Measurements from ENCODE around the gene VEZT.
"Not testable (repeated sequence)": the region's sequence is repeated elsewhere in the genome, so short reads cannot be mapped to it uniquely, and the experiment has no call there.

The VEZT gene

DNA sequence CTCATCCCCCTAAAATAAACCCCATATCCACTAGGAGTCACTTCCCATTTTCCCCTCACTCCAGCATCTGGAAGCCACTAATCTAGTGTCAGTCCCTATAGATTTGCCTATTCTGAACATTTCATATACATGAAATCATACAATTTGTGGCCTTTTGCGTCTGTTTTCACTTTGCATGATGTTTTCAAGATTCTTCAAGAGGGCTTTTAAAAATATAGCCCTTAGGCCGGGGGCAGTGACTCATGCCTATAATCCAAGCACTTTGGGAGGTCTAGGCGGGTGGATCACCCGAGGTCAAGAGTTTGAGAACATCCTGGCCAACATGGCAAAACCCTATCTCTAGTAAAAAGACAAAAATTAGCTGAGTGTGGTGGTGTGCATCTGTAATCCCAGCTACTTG lies 104.7 kb downstream of the VEZT start:
- DNase-seq: no peak

DNA sequence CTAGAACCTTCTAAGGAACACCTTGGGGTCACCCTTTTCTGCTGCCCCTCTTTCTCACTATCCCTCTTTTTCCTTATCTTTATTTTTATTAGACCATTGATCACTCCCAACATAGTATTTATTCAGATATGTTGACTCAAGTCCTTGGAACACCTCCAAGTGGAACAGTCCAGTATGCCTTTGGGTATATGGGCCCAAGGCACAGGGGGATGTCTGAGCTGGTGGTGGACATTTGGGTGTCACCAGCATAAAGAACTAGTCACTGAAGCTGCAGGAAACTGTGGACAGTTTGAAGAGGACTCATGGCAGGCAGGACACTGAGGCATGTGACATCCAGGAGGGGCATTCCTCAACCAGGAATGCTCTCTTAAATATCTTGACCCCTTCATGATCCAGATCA lies 105.6 kb downstream of the VEZT start:
- DNase-seq: no peak

DNA sequence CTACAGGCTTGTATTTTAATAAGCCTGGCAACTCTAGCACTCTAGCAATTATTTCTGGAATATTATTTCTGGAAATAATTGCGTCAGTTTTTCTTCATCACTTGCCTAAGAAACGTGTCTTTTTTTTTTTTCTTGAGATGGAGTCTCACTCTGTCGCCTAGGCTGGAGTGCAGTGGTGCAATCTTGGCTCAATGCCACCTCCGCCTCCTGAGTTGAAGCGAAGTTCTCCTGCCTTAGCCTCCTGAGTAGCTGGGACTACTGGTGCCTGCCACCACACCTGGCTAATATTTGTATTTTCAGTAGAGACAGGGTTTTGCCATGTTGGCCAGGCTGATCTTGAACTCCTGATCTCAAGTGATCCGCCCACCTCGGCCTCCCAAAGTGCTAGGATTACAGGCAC lies 106.6 kb downstream of the VEZT start:
- DNase-seq: not testable (repeated sequence)

DNA sequence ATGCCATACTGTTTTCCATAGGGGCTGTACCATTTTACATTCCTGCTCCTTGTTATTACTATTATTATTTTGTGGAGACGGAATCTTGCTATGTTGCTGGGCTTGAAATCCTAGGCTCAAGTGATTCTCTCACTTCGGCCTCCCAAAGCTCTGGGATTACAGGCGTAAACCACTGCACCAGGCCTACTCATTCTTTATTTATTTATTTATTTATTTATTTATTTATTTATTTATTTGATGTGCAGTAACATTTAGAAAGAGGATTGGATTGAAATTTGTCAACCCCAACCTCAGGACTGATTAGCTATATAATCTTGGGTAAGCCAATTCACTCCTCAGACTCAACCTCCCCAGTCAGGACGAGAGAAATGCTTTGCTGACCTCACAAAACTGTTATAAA lies 107.9 kb downstream of the VEZT start:
- DNase-seq: no peak

DNA sequence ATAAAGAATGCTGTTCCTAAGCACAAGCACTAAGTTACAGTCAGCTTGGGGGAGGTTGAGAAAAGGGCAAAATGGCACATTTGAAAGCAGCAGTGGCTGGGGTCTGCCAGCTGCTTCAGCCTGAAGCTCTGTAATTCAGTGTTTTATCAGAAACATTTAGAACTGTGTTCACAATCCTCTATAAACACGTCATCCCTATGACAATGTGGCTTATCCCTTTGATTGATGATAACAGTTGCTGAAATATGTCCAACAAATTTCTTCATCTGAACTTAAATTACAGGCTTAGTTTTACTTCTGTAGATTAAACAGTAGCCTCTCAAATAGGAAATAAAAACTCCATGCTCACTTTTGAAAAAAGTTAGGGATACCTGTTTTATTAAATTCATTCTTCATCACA lies 108.8 kb downstream of the VEZT start:
- no peak for DNase-seq

DNA sequence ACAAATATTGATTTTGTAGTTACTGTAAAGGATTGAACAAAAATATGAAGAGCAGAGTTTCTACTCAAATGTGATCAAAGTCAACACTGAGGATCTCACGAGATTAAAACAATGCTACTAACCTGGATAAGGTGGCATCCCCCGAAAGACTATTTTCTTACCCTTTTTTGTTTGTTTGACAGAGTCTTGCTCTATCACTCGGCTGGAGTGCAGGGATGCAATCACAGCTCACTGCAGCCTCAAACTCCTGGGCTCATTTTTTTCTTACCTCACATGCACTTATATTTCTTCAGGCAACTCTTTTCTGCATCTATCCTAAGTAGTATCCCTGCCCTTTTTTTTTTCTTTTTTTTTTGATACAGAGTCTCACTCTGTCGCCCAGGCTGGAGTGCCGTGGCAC lies 109.2 kb downstream of the VEZT start:
- DNase-seq: no peak

DNA sequence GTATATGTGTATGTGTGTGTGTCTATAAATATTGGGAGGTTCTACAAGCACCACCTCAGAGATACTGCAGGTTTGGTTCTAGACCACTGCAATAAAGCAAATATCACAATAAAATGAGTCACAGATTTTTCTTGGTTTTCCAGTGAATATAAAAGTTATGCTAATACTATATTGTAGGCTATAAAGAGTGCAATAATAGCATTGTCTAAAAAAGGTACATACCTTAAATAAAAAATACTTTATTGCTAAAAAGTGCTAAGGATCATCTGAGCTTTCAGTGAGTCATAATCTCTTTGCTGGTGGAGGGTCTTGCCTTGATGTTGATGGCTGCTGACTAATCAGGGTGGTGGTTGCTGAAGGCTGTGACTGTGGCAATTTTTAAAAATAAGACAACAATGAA lies 111.1 kb downstream of the VEZT start:
- no peak for DNase-seq

DNA sequence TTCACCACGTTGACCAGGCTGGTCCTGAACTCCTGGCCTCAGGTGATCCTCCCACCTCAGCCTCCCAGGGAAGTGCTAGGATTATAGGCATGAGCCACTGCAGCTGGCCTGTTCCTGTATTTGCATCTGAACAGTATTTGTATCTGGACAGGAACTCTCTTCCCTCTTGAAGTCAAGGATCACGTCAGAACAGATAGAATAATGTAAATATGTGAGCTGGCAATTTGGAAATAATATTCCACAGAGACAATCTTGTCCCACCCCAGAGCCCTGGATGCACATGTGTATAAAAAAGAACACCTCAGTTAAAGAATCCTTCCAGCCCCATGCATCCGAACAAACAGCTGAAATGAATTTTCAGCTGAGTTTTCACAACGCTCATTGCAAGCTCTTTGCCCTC lies 118.3 kb downstream of the VEZT start:
- DNase-seq: no peak

DNA sequence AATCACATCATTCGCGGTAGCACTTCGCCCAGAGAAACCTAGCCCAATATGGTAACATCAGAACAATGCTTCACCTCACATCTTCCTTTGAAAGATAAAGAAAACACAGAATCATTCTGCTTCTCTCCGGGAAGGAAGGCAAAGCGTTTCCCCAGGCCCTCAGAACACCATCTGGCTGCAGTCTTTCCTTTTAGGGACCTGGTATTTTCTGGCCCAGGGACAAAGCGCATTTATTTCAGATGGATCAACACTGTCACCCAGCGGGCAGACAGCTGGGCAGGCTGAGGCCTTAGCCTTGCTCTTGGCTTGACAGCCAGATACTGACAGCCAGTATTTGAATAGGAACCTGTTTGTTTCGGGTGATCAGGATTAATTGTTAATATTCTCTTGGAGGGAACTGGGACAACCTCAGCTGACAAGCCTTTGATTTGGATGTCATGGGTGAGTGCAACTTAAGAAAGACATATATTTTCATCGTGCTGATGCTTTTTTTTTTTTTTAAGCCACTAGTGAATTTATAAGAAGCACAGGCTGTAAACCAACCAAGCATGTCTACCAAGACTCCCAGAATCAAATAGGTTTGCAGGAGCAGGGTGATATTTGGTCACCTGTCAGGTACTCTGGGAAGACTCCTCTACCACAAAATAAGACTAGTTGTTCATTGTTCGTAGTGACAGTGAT lies 118.9 kb downstream of the VEZT start:
- DNase-seq: no peak

DNA sequence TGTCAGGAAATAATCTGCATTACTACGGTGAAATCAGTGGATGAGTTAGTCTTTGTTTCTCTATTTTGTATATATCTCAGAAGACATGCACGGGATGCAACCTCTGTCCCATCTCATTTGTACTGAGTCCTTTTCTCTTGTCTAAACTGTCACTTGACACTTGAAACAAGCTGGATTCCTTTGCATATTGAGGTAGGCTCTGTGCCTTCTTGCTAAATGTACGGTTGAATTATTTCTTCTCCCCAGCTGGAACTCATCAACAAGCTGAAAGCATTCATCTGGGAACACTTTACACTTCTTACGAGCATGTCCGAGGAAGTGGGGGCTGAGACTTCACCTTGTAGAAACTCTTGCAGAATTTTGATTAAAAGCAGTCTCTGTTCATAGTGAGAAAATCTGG lies 119.5 kb downstream of the VEZT start:
- DNase-seq: no peak

DNA sequence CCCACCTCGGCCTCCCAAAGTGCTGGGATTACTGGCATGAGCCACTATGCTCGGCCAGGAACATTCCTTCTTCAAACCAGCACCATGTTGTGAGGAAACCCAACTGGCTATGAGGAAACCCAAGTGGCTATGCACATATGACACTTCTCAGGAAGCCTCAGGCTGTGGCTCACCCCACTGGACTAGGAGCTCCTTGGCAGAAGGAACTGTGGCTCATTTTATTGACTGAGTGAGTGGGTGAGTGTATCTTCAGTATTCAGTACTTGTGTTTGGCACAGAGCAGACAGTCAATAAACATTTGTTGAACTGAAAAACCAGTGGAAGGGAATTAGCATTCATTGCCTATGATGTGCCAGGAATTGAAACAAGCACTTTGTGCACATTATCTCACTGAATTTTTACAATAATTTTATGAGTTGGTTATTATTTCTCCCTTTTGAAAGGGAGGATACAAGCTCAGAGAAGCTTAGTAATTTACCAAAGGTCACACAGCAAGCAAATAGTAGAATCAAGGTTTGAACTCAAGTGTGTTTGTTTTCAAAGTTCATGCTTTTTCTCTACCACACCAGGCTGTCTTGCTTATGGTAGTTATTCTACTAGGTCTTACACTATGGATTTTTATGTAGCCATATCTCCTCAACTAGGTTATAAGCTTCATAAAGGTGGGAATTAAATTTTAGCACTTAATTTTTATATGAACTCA lies 121.6 kb downstream of the VEZT start:
- no peak for DNase-seq

DNA sequence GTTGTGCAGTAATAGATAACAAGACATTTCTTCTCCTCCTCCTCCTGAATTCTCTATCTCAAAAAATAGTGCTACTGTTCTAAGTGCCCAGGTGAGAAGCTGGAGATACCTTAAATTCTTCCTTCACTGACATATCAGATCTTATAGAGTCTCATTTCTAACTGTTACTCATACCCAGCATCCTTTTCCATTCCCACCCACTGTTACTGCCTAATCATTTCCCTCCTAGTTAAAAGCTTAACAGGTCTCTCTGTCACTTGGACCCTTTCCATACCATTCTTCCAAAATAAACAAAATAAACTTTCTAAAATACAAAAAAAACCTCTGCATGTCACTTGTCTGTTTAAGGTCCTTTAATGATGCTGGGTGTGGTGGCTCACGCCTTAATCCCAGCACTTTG lies 124.4 kb downstream of the VEZT start:
- DNase-seq: no peak

DNA sequence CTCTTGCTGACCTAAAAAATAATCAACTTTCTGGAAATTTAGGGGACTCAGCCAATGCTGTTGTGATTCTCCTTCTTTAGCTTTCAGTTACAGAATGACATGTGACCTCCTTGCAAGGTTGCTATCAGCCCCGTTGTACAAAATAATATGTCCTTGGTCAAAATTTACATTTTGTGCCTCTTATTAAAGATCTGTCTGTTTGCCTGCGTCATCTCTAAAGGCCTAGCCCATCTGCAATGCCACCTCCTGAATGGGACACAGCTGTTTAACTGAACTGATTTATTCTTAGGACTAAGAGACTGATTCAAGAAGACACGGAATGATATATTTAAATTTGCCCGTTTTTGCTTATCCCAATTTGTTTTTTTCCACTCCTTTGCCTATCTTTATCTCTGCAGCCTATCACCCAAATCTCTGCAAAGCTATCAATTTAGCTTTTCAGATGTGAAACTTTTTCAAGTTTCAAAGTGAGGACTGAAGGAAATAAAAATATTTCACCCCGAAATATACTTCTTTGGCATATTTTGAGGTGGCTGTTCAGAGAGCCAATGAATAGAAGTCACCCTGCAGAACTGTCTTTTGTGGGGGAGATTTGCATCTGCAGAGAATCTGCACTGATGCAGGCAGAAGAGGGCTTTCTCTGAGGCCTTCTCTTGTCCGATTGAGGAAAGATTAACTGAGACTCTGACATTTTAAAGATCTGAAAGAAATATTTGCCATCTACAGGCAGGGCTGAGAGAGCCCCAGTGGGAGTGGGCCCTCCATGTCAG lies 126.0 kb downstream of the VEZT start:
- DNase-seq: no peak

DNA sequence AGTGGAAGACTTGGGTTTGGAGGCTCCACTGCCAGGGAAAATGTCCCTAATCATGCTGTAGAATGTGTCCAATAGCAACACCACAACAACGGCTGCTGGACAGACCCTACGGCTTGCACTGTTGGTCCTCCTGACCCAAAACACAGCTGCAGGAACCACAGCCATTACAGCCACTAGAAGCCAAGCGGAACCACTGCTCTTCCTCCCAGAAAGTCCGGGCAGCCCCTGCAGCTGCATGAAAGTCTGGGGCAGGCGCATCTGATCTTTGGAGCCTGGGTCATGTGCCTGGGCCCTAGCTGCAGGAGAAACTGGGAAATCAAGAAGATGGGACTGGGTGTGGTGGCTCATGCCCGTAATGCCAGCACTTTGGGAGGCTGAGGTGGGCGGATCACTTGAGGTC lies 131.7 kb downstream of the VEZT start:
- DNase-seq: no peak

DNA sequence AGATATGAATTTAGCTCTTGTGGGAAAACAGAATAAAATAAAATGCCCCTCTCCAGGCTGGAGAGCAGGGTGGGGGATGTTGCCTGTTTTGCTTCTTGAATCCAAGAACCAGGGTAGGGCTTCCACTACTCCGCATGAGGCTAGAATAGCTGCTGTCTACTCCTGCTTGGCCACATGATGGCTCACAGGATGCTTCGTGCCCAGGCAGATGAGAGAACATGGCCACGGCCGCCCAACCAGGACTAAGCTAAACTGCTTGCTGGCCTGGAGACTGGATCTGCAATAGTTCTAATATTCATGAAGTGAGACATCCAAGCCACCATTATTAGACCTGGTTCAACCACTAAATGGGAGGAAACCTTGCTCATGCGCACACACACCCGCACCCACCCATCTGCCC lies 134.1 kb downstream of the VEZT start:
- DNase-seq: no peak

Data from activated T-cell treated with anti-CD3 and anti-CD28 coated beads, Interleukin-2, amount 50 U/mL, for 48 hours (primary cell).